PC-3 (cell line): ENCODE measurements around the gene PAX2.

ENCODE experiments used
- EZH2 ChIP-seq: fragments of 300-600 bp; sonication (generic); IDR thresholded peaks from one replicate; pipeline ENCODE4 v1.6.1; 2017; ENCODE audit warnings: antibody characterized with exemption, mild to moderate bottlenecking, low read length; ENCODE audit not compliant: unreplicated experiment
- EZH2phosphoT487 ChIP-seq: fragments of 300-600 bp; sonication (generic); IDR thresholded peaks from 2 replicates; pipeline ENCODE4 v1.6.1; 2018; ENCODE audit warnings: mild to moderate bottlenecking, antibody characterized with exemption, low read length, borderline replicate concordance
- TF ChIP-seq, protein P1 (sequence below): fragments of 300-600 bp; sonication (generic); conservative IDR thresholded peaks from 2 replicates; pipeline ENCODE4 v1.5.1; 2017; ENCODE audit warnings: antibody characterized with exemption, low read depth, mild to moderate bottlenecking, low read length

DNA sequence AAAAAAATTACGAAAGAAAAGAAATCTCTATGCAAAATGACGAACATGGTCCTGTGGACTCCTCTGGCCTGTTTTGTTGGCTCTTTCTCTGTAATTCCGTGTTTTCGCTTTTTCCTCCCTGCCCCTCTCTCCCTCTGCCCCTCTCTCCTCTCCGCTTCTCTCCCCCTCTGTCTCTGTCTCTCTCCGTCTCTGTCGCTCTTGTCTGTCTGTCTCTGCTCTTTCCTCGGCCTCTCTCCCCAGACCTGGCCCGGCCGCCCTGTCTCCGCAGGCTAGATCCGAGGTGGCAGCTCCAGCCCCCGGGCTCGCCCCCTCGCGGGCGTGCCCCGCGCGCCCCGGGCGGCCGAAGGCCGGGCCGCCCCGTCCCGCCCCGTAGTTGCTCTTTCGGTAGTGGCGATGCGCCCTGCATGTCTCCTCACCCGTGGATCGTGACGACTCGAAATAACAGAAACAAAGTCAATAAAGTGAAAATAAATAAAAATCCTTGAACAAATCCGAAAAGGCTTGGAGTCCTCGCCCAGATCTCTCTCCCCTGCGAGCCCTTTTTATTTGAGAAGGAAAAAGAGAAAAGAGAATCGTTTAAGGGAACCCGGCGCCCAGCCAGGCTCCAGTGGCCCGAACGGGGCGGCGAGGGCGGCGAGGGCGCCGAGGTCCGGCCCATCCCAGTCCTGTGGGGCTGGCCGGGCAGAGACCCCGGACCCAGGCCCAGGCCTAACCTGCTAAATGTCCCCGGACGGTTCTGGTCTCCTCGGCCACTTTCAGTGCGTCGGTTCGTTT is 83.9 kb downstream of the PAX2 start:
- TF ChIP-seq, protein P1, sequence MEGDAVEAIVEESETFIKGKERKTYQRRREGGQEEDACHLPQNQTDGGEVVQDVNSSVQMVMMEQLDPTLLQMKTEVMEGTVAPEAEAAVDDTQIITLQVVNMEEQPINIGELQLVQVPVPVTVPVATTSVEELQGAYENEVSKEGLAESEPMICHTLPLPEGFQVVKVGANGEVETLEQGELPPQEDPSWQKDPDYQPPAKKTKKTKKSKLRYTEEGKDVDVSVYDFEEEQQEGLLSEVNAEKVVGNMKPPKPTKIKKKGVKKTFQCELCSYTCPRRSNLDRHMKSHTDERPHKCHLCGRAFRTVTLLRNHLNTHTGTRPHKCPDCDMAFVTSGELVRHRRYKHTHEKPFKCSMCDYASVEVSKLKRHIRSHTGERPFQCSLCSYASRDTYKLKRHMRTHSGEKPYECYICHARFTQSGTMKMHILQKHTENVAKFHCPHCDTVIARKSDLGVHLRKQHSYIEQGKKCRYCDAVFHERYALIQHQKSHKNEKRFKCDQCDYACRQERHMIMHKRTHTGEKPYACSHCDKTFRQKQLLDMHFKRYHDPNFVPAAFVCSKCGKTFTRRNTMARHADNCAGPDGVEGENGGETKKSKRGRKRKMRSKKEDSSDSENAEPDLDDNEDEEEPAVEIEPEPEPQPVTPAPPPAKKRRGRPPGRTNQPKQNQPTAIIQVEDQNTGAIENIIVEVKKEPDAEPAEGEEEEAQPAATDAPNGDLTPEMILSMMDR: no peak
- TF ChIP-seq EZH2: peak; percentile 74
- no peak for TF ChIP-seq EZH2phosphoT487
